Astrocyte (in vitro differentiated cells and primary cell): Measurements from ENCODE around the gene CAPZB. TPM values are rescaled to one million over a fixed set of nuclear protein-coding genes. Genes with fewer than 3 reads are reported as not detected.

Experiments
- DNase-seq: peaks from one replicate; pipeline ENCODE4 v3.0.0-alpha.2; 2010; ENCODE audit warnings: low read depth
- FAIRE-seq: peaks from 2 replicates; lab custom pipeline; 2011; peaks lifted over from hg19 to GRCh38; lab: Jason Lieb, UNC
- H2AFZ ChIP-seq: 2 replicates; pipeline ENCODE4 v1.6.0; 2012; ENCODE audit warnings: low read depth, low read length, inconsistent platforms
- H3K27ac ChIP-seq: 2 replicates; pipeline ENCODE4 v1.5.1; 2011; ENCODE audit warnings: low read depth, low read length, inconsistent platforms
- H3K27me3 ChIP-seq: 2 replicates; pipeline ENCODE4 v1.6.0; 2011; ENCODE audit warnings: low read length, inconsistent platforms; ENCODE audit not compliant: insufficient read depth
- H3K36me3 ChIP-seq: 2 replicates; pipeline ENCODE4 v1.5.1; 2011; ENCODE audit warnings: low read length, inconsistent platforms; ENCODE audit not compliant: insufficient read depth
- H3K4me1 ChIP-seq: 2 replicates; pipeline ENCODE4 v1.5.1; 2011; ENCODE audit warnings: low read length, inconsistent platforms; ENCODE audit not compliant: insufficient read depth
- H3K4me2 ChIP-seq: 2 replicates; pipeline ENCODE4 v1.6.0; 2012; ENCODE audit warnings: low read length, inconsistent platforms
- H3K4me3 ChIP-seq: 2 replicates; pipeline ENCODE4 v1.5.1; 2011; ENCODE audit warnings: low read depth, mild to moderate bottlenecking, low read length, inconsistent platforms; ENCODE audit not compliant: insufficient read depth
- H3K79me2 ChIP-seq: 2 replicates; pipeline ENCODE4 v1.6.0; 2012; ENCODE audit warnings: mild to moderate bottlenecking, low read length, inconsistent platforms; ENCODE audit not compliant: insufficient read depth
- H3K9ac ChIP-seq: 2 replicates; pipeline ENCODE4 v1.6.0; 2012; ENCODE audit warnings: mild to moderate bottlenecking, low read length, inconsistent platforms
- H3K9me3 ChIP-seq: 2 replicates; pipeline ENCODE4 v1.5.1; 2012; ENCODE audit warnings: low read depth, mild to moderate bottlenecking, low read length, inconsistent platforms; ENCODE audit not compliant: insufficient read depth
- H4K20me1 ChIP-seq: 2 replicates; pipeline ENCODE4 v1.6.0; 2012; ENCODE audit warnings: low read length, inconsistent platforms; ENCODE audit not compliant: insufficient read depth
- H3K27ac Mint-ChIP-seq: one replicate; pipeline ENCODE4 v1.8.0; 2021; ENCODE audit warnings: mild to moderate bottlenecking, mixed read lengths; ENCODE audit not compliant: unreplicated experiment
- H3K27me3 Mint-ChIP-seq: one replicate; pipeline ENCODE4 v1.8.0; 2021; ENCODE audit warnings: low read depth, mixed read lengths; ENCODE audit not compliant: unreplicated experiment
- H3K36me3 Mint-ChIP-seq: one replicate; pipeline ENCODE4 v1.8.0; 2021; ENCODE audit warnings: low read depth, mixed read lengths; ENCODE audit not compliant: unreplicated experiment
- H3K4me1 Mint-ChIP-seq: one replicate; pipeline ENCODE4 v1.8.0; 2021; ENCODE audit warnings: low read depth, mixed read lengths; ENCODE audit not compliant: unreplicated experiment
- H3K4me3 Mint-ChIP-seq: one replicate; pipeline ENCODE4 v1.8.0; 2021; ENCODE audit warnings: mild to moderate bottlenecking, moderate library complexity, mixed read lengths; ENCODE audit not compliant: unreplicated experiment
- H3K9me3 Mint-ChIP-seq: one replicate; pipeline ENCODE4 v1.8.0; 2021; ENCODE audit warnings: mild to moderate bottlenecking, mixed read lengths; ENCODE audit not compliant: unreplicated experiment
- EZH2 ChIP-seq: IDR thresholded peaks from 2 replicates; pipeline ENCODE4 v1.6.1; 2012; ENCODE audit warnings: mild to moderate bottlenecking, low read length, inconsistent platforms; ENCODE audit not compliant: insufficient read depth
- total RNA-seq: library from RNA; stranded (reverse); gene quantifications from 2 replicates; pipeline ENCODE4 v1.2.1, GENCODE V29; 2021
- TF ChIP-seq, protein P1 (sequence below): IDR thresholded peaks from 2 replicates; pipeline ENCODE4 v1.5.1; 2011; ENCODE audit warnings: low read depth, mild to moderate bottlenecking, inconsistent platforms, low read length, moderate library complexity; ENCODE audit not compliant: insufficient read depth

CAPZB gene
- total RNA-seq, 1 donor from 2014 or later: 458 TPM

DNA sequence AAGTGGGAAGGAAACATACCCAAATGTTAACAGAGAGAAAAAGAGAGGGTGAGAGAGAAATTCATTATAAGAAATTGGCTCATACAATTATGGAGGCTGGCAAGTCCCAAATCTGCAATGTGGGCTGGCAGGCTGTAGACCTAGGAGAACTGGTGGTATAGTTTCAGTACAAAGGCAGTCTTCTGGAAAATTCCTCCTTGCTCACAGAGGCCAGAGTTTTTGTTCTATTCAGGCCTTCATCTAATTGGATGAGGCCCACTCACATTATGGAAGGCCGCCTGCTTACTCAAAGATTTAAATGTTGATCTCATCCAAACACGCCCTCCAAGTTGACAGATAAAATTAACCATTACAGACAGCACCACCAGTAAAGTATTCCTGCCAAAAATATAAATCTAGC, 36.1 kb upstream of the CAPZB start:
- Histone ChIP-seq H3K27me3 (no peaks in the 10 kb centered on the region), H4K20me1 (no peaks in the 10 kb centered on the region), H3K4me2 (no peak overlapping the region), H3K9ac (no peak overlapping the region), H3K27ac (no peak overlapping the region), H3K4me1 (no peaks in the 10 kb centered on the region), H2AFZ (no peak overlapping the region), H3K79me2 (no peaks in the 10 kb centered on the region), H3K9me3 (no peaks in the 10 kb centered on the region), H3K4me3 (no peak overlapping the region), H3K36me3 (no peaks in the 10 kb centered on the region)
- Mint-ChIP-seq H3K27me3 (peaks cover 2% of the 10 kb centered on the region), H3K9me3 (peaks cover 6% of the 10 kb centered on the region), H3K27ac (no peak overlapping the region), H3K36me3 (peaks cover 5% of the 10 kb centered on the region), H3K4me3 (no peak overlapping the region), H3K4me1 (no peaks in the 10 kb centered on the region)
- no peak for FAIRE-seq
- no peak for DNase-seq
- TF ChIP-seq, protein P1, sequence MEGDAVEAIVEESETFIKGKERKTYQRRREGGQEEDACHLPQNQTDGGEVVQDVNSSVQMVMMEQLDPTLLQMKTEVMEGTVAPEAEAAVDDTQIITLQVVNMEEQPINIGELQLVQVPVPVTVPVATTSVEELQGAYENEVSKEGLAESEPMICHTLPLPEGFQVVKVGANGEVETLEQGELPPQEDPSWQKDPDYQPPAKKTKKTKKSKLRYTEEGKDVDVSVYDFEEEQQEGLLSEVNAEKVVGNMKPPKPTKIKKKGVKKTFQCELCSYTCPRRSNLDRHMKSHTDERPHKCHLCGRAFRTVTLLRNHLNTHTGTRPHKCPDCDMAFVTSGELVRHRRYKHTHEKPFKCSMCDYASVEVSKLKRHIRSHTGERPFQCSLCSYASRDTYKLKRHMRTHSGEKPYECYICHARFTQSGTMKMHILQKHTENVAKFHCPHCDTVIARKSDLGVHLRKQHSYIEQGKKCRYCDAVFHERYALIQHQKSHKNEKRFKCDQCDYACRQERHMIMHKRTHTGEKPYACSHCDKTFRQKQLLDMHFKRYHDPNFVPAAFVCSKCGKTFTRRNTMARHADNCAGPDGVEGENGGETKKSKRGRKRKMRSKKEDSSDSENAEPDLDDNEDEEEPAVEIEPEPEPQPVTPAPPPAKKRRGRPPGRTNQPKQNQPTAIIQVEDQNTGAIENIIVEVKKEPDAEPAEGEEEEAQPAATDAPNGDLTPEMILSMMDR: no peak
- no peak for TF ChIP-seq EZH2

DNA sequence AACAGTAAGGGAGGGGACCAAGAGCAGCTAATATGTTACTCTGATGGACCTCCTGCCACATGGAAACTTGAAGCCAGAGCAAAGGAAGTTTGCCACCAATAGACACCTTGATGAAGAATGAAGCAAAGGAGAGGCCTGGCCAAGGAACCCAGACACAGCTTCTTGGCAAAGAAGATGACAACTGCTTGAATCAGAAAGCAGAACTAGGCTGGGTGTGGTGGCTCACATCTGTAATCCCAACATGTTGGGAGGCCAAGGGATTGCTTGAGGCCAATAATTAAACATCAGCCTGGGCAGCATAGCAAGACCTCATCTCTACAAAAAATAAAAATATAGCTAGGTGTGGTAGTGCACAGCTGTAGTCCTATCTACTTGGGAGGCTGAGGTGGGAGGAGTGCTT, 31.7 kb upstream of the CAPZB start:
- H3K4me3 Mint-ChIP-seq: no peak overlapping the region
- no peak overlapping the region for H3K4me2 ChIP-seq
- H3K9me3 Mint-ChIP-seq: peaks cover 8% of the 10 kb centered on the region
- no peaks in the 10 kb centered on the region for H3K27me3 ChIP-seq
- no peaks in the 10 kb centered on the region for H3K36me3 ChIP-seq
- TF ChIP-seq, protein P1: no peak
- TF ChIP-seq EZH2: no peak
- H3K27ac ChIP-seq: no peak overlapping the region
- H3K9ac ChIP-seq: no peak overlapping the region
- FAIRE-seq (no peak), DNase-seq (no peak)
- no peaks in the 10 kb centered on the region for H3K79me2 ChIP-seq
- no peaks in the 10 kb centered on the region for H4K20me1 ChIP-seq
- peaks cover 2% of the 10 kb centered on the region for H3K4me1 Mint-ChIP-seq
- H3K36me3 Mint-ChIP-seq: peaks cover 5% of the 10 kb centered on the region
- no peaks in the 10 kb centered on the region for H3K9me3 ChIP-seq
- no peak overlapping the region for H2AFZ ChIP-seq
- H3K4me1 ChIP-seq: no peaks in the 10 kb centered on the region
- no peak overlapping the region for H3K4me3 ChIP-seq
- H3K27ac Mint-ChIP-seq: no peak overlapping the region
- peaks cover 2% of the 10 kb centered on the region for H3K27me3 Mint-ChIP-seq

DNA sequence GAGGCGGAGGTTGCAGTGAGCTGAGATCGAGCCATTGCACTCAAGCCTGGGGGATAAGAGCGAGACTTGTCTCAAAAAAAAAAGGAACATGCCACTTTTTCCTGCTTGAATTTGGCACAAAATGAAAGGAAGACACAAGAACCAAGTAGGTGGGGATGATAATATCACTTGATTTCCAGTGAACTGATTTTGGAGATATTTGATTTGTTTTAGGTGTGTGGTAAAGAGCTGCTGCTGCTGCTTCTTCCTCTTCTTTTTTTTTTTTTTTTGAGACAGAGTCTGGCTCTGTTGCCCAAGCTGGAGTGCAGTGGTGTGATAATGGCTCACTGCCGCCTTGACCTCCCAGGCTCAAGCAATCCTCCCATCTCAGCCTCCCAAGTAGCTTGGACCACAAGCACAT, 29.9 kb upstream of the CAPZB start:
- no peak for DNase-seq
- TF ChIP-seq, protein P1: no peak
- TF ChIP-seq EZH2: no peak

More for the DNA sequence above, 29.9 kb upstream of the CAPZB start:
- Mint-ChIP-seq H3K9me3 (peaks cover 6% of the 10 kb centered on the region), H3K36me3 (peaks cover 5% of the 10 kb centered on the region), H3K27me3 (peaks cover 2% of the 10 kb centered on the region), H3K27ac (no peak overlapping the region), H3K4me1 (peaks cover 2% of the 10 kb centered on the region), H3K4me3 (no peak overlapping the region)
- Histone ChIP-seq H3K79me2 (no peaks in the 10 kb centered on the region), H3K4me3 (no peak overlapping the region), H3K9ac (no peak overlapping the region), H3K4me1 (no peaks in the 10 kb centered on the region), H3K4me2 (no peak overlapping the region), H4K20me1 (no peaks in the 10 kb centered on the region), H3K27ac (no peak overlapping the region), H2AFZ (no peak overlapping the region), H3K9me3 (no peaks in the 10 kb centered on the region), H3K36me3 (no peaks in the 10 kb centered on the region), H3K27me3 (no peaks in the 10 kb centered on the region)
- no peak for FAIRE-seq
